GM18517 (cell line): Measurements from ENCODE around the gene DDR2.
"Not testable (repeated sequence)": the region's sequence is repeated elsewhere in the genome, so short reads cannot be mapped to it uniquely, and the experiment has no call there.

Experiments
- ATAC-seq: cut with Tn5 transposase; IDR thresholded peaks from one replicate; pipeline ENCODE4 v1.9.1; 2021; ENCODE audit warnings: mild to moderate bottlenecking, moderate library complexity; ENCODE audit not compliant: unreplicated experiment

Gene DDR2

GRCh38 chr1:162753998-162754585 is 121.8 kb downstream of the DDR2 start:
- no peak for ATAC-seq

GRCh38 chr1:162755306-162755705 is 123.0 kb downstream of the DDR2 start:
- ATAC-seq: no peak

GRCh38 chr1:162756523-162756922 is 124.3 kb downstream of the DDR2 start:
- ATAC-seq: no peak

- ATAC-seq: no peak
These were observed 125.2 kb downstream of the DDR2 start for GRCh38 chr1:162757476-162757875.

- ATAC-seq: no peak
These were observed 133.5 kb downstream of the DDR2 start for GRCh38 chr1:162765788-162766187.

- ATAC-seq: no peak
These were observed 140.4 kb downstream of the DDR2 start for GRCh38 chr1:162772571-162773154.

- ATAC-seq: no peak
These were observed 141.7 kb downstream of the DDR2 start for GRCh38 chr1:162774007-162774406.

GRCh38 chr1:162779043-162779442 is 146.8 kb downstream of the DDR2 start:
- ATAC-seq: no peak

GRCh38 chr1:162782671-162783070 is 150.4 kb downstream of the DDR2 start:
- no peak for ATAC-seq

- ATAC-seq: not testable (repeated sequence)
These were observed 152.7 kb downstream of the DDR2 start for GRCh38 chr1:162784926-162785325.

- ATAC-seq: not testable (repeated sequence)
These were observed 156.5 kb downstream of the DDR2 start for GRCh38 chr1:162788783-162789182.

- peak; percentile 99 for ATAC-seq
These were observed 158.2 kb downstream of the DDR2 start, which contains the start of gene HSD17B7 for GRCh38 chr1:162790303-162790984. HSD17B7 (plus strand) TSS chr1:162790702; CDS start chr1:162790801, 99 bp downstream.

- ATAC-seq: not testable (repeated sequence)
These were observed 158.7 kb downstream of the DDR2 start for GRCh38 chr1:162790985-162791357.

GRCh38 chr1:162794284-162794683 is 162.0 kb downstream of the DDR2 start:
- not testable (repeated sequence) for ATAC-seq

GRCh38 chr1:162796617-162797279 is 164.5 kb downstream of the DDR2 start:
- ATAC-seq: not testable (repeated sequence)

GRCh38 chr1:162799995-162800830 is 167.9 kb downstream of the DDR2 start:
- not testable (repeated sequence) for ATAC-seq

- ATAC-seq: not testable (repeated sequence)
These were observed 175.2 kb downstream of the DDR2 start for GRCh38 chr1:162807503-162807902.

- ATAC-seq: not testable (repeated sequence)
These were observed 180.1 kb downstream of the DDR2 start for GRCh38 chr1:162812357-162812756.

GRCh38 chr1:162818136-162818535 is 185.9 kb downstream of the DDR2 start:
- ATAC-seq: not testable (repeated sequence)

GRCh38 chr1:162818666-162819065 is 186.4 kb downstream of the DDR2 start:
- not testable (repeated sequence) for ATAC-seq
